ENCODE data around the gene VSX1. TPM values are rescaled to one million over a fixed set of nuclear protein-coding genes. Genes with fewer than 3 reads are reported as not detected.

The VSX1 gene
- polyA plus RNA-seq, 4 donors = 0.04 TPM; not detected in 3

- H3K9me3 ChIP-seq (ENCODE audit: control insufficient read depth in 2 of 2, insufficient read depth in 1 of 2, low read depth in 1 of 2, low read length in 1 of 2) = no peaks in the 10 kb centered on the region
- peaks cover 16 to 55% (median 22%) of the 10 kb centered on the region in 3 donors for H3K4me1 ChIP-seq (ENCODE audit: control insufficient read depth in 3 of 3, insufficient read depth in 2 of 3, low read depth in 1 of 3, low read length in 2 of 3)
- peak overlapping the region in 2 of 3 donors; percentile 86 to 90 for H3K4me3 ChIP-seq (ENCODE audit: low read depth in 1 of 3, low read length in 3 of 3)
- H3K36me3 ChIP-seq (ENCODE audit: control insufficient read depth in 3 of 3, insufficient read depth in 2 of 3, low read depth in 1 of 3, low read length in 3 of 3) = peaks cover 0 to 28% (median 0%) of the 10 kb centered on the region in 3 donors
- peak overlapping the region; percentile 95 to 97 (median 96) for H3K27ac ChIP-seq (ENCODE audit: low read depth in 1 of 3, low read length in 2 of 3)
- no peak for FAIRE-seq
- H3K27me3 ChIP-seq (ENCODE audit: control insufficient read depth in 3 of 3, insufficient read depth in 3 of 3, low read length in 3 of 3) = no peaks in the 10 kb centered on the region
- WGBS, 3 donors = 27 to 61% (median 38%) methylated on average over 8 of the region's 8 CpGs
- DNase-seq = peak; percentile 83 to 90
These were observed 26.0 kb downstream of the VSX1 start for GRCh38 chr20:25055711-25056495.

- Histone ChIP-seq H3K4me3 (ENCODE audit: low read depth in 1 of 3, low read length in 3 of 3) (no peak overlapping the region), H3K36me3 (ENCODE audit: control insufficient read depth in 3 of 3, insufficient read depth in 2 of 3, low read depth in 1 of 3, low read length in 3 of 3) (peaks cover 0 to 36% (median 0%) of the 10 kb centered on the region in 3 donors), H3K27me3 (ENCODE audit: control insufficient read depth in 3 of 3, insufficient read depth in 3 of 3, low read length in 3 of 3) (no peaks in the 10 kb centered on the region), H3K4me1 (ENCODE audit: control insufficient read depth in 3 of 3, insufficient read depth in 2 of 3, low read depth in 1 of 3, low read length in 2 of 3) (peaks cover 16 to 49% (median 22%) of the 10 kb centered on the region in 3 donors), H3K27ac (ENCODE audit: low read depth in 1 of 3, low read length in 2 of 3) (peak overlapping the region; percentile 78 to 96 (median 88)), H3K9me3 (ENCODE audit: control insufficient read depth in 2 of 2, insufficient read depth in 1 of 2, low read depth in 1 of 2, low read length in 1 of 2) (no peaks in the 10 kb centered on the region)
- WGBS, 3 donors = 56 to 66% (median 58%) methylated on average over 10 of the region's 10 CpGs
- FAIRE-seq (no peak), DNase-seq (peak; percentile 33 to 61)
These were observed 26.8 kb downstream of the VSX1 start for GRCh38 chr20:25054995-25055629.

GRCh38 chr20:25054096-25054820, 27.7 kb downstream of the VSX1 start:
- Histone ChIP-seq H3K27ac (ENCODE audit: low read depth in 1 of 3, low read length in 2 of 3) (peak overlapping the region; percentile 69 to 96 (median 76)), H3K36me3 (ENCODE audit: control insufficient read depth in 3 of 3, insufficient read depth in 2 of 3, low read depth in 1 of 3, low read length in 3 of 3) (peaks cover 0 to 41% (median 0%) of the 10 kb centered on the region in 3 donors), H3K9me3 (ENCODE audit: control insufficient read depth in 2 of 2, insufficient read depth in 1 of 2, low read depth in 1 of 2, low read length in 1 of 2) (no peaks in the 10 kb centered on the region), H3K4me1 (ENCODE audit: control insufficient read depth in 3 of 3, insufficient read depth in 2 of 3, low read depth in 1 of 3, low read length in 2 of 3) (peaks cover 16 to 47% (median 22%) of the 10 kb centered on the region in 3 donors), H3K27me3 (ENCODE audit: control insufficient read depth in 3 of 3, insufficient read depth in 3 of 3, low read length in 3 of 3) (no peaks in the 10 kb centered on the region), H3K4me3 (ENCODE audit: low read depth in 1 of 3, low read length in 3 of 3) (no peak overlapping the region)
- no peak for FAIRE-seq
- WGBS, 3 donors = 32 to 47% (median 35%) methylated on average over 3 of the region's 3 CpGs
- peak; percentile 60 to 63 for DNase-seq

GRCh38 chr20:25053255-25054031, 28.5 kb downstream of the VSX1 start:
- FAIRE-seq (no peak), DNase-seq (no peak)
- Histone ChIP-seq H3K4me3 (ENCODE audit: low read depth in 1 of 3, low read length in 3 of 3) (no peak overlapping the region), H3K4me1 (ENCODE audit: control insufficient read depth in 3 of 3, insufficient read depth in 2 of 3, low read depth in 1 of 3, low read length in 2 of 3) (peaks cover 17 to 39% (median 22%) of the 10 kb centered on the region in 3 donors), H3K27me3 (ENCODE audit: control insufficient read depth in 3 of 3, insufficient read depth in 3 of 3, low read length in 3 of 3) (no peaks in the 10 kb centered on the region), H3K36me3 (ENCODE audit: control insufficient read depth in 3 of 3, insufficient read depth in 2 of 3, low read depth in 1 of 3, low read length in 3 of 3) (peaks cover 0 to 46% (median 0%) of the 10 kb centered on the region in 3 donors), H3K27ac (ENCODE audit: low read depth in 1 of 3, low read length in 2 of 3) (peak overlapping the region; percentile 30 to 96 (median 79)), H3K9me3 (ENCODE audit: control insufficient read depth in 2 of 2, insufficient read depth in 1 of 2, low read depth in 1 of 2, low read length in 1 of 2) (no peaks in the 10 kb centered on the region)
- 44 to 79% (median 74%) methylated on average over 11 of the region's 11 CpGs for WGBS, 3 donors

DNA sequence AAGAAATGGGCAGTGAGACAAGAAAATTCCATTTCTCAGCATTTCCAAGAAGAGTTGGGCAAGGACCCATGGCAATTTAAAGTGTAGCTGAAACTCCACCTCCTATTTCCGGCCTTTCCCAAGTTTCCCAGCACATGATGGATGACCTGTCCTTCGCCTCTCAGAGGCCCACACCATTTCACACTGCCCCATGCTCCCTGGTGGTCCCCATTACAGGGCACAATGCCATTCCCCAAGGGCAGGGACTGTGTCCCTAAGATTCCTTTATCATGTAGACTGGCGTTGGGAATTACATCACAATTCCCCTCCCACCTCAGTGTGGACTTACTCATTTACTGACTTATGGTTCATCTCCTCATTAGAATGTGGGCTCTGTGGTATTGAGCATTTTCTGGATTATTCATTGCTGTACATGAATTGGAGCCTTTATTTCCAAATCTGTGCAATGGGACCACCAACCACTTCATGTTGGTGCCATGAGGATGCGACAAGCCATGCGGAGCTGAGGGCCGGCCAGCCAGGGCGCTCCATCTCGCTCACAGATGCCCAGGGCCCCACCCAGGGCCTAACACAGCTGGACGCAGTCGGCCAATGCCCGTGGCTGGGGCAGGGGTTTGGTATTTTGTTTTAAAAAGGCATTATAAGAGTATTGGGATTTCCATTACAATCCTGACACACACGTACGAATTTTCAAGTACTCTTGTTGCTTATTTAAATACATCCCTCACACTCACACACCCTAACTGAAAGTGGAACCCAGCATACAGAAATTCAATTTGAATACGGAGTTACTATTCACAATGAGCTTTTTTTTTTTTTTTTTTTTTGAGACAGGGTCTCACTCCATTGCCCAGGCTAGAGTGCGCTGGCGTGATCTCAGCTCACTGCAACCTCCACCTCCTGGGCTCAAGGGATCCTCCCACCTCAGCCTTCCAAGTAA, 29.4 kb downstream of the VSX1 start:
- peaks cover 20 to 37% (median 22%) of the 10 kb centered on the region in 3 donors for H3K4me1 ChIP-seq (ENCODE audit: control insufficient read depth in 3 of 3, insufficient read depth in 2 of 3, low read depth in 1 of 3, low read length in 2 of 3)
- H3K27me3 ChIP-seq (ENCODE audit: control insufficient read depth in 3 of 3, insufficient read depth in 3 of 3, low read length in 3 of 3) = no peaks in the 10 kb centered on the region
- DNase-seq = peak in 1 of 2 donors; percentile 31
- no peaks in the 10 kb centered on the region for H3K9me3 ChIP-seq (ENCODE audit: control insufficient read depth in 2 of 2, insufficient read depth in 1 of 2, low read depth in 1 of 2, low read length in 1 of 2)
- peak overlapping the region in 2 of 3 donors; percentile 61 to 96 for H3K27ac ChIP-seq (ENCODE audit: low read depth in 1 of 3, low read length in 2 of 3)
- 74 to 91% (median 85%) methylated on average over 16 of the region's 16 CpGs for WGBS, 3 donors
- H3K36me3 ChIP-seq (ENCODE audit: control insufficient read depth in 3 of 3, insufficient read depth in 2 of 3, low read depth in 1 of 3, low read length in 3 of 3) = peaks cover 0 to 55% (median 1%) of the 10 kb centered on the region in 3 donors
- FAIRE-seq = no peak
- no peak overlapping the region for H3K4me3 ChIP-seq (ENCODE audit: low read depth in 1 of 3, low read length in 3 of 3)

GRCh38 chr20:25051386-25052155, 30.4 kb downstream of the VSX1 start:
- peaks cover 0 to 65% (median 5%) of the 10 kb centered on the region in 3 donors for H3K36me3 ChIP-seq (ENCODE audit: control insufficient read depth in 3 of 3, insufficient read depth in 2 of 3, low read depth in 1 of 3, low read length in 3 of 3)
- no peaks in the 10 kb centered on the region for H3K27me3 ChIP-seq (ENCODE audit: control insufficient read depth in 3 of 3, insufficient read depth in 3 of 3, low read length in 3 of 3)
- H3K4me1 ChIP-seq (ENCODE audit: control insufficient read depth in 3 of 3, insufficient read depth in 2 of 3, low read depth in 1 of 3, low read length in 2 of 3) = peaks cover 20 to 37% (median 22%) of the 10 kb centered on the region in 3 donors
- peak overlapping the region in 1 of 3 donors; percentile 33 for H3K27ac ChIP-seq (ENCODE audit: low read depth in 1 of 3, low read length in 2 of 3)
- FAIRE-seq (no peak), DNase-seq (no peak)
- H3K4me3 ChIP-seq (ENCODE audit: low read depth in 1 of 3, low read length in 3 of 3) = no peak overlapping the region
- no peaks in the 10 kb centered on the region for H3K9me3 ChIP-seq (ENCODE audit: control insufficient read depth in 2 of 2, insufficient read depth in 1 of 2, low read depth in 1 of 2, low read length in 1 of 2)
- 93 to 98% (median 96%) methylated on average over 7 of the region's 7 CpGs for WGBS, 3 donors

Measured in small intestine (tissue), 7 donors.